Measurements from ENCODE around the gene ZC3H11A. TPM values are rescaled to one million over a fixed set of nuclear protein-coding genes. Genes with fewer than 3 reads are reported as not detected.

Gene ZC3H11A
- total RNA-seq, 4 donors from 2014 or later: 55.5 to 97.8 (median 72.8) TPM

DNA sequence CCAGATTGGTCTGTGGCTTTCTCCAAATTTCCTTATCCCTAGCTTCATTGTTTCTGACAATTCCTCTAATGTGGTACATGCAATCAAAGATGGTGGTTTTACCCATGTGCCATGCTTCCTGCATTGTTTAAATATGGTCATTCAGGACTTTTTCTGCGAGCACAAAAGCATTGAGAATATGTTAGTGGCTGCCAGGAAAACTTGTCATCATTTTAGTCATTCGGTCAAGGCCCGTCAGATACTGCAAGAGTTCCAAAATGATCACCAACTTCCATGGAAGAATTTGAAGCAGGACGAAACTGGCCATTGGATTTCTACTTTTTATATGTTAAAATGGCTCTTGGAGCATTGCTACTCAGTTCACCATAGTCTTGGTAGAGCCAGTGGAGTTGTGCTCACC, 3.7 kb downstream of the ZC3H11A start:
- Histone ChIP-seq H3K4me1 (peaks cover 33 to 76% (median 38%) of the 10 kb centered on the region in 3 donors), H3K27ac (no peak overlapping the region), H3K27me3 (no peaks in the 10 kb centered on the region), H3K9me3 (no peaks in the 10 kb centered on the region), H3K36me3 (peaks cover 0 to 48% (median 7%) of the 10 kb centered on the region in 3 donors), H3K4me3 (no peak overlapping the region)
- DNase-seq: no peak
- 53 to 71% methylated on average over 4 of the region's 4 CpGs for WGBS, 2 donors
- intact Hi-C loops (cut with DNase I): loop anchor here (10.0 kb wide), 1 partner anchor 174 kb away; the partner anchor contains the start of gene ATP2B4
- no peak for TF ChIP-seq POLR2A (IDR thresholded peaks at IDR 0.05)
- TF ChIP-seq, protein P1, sequence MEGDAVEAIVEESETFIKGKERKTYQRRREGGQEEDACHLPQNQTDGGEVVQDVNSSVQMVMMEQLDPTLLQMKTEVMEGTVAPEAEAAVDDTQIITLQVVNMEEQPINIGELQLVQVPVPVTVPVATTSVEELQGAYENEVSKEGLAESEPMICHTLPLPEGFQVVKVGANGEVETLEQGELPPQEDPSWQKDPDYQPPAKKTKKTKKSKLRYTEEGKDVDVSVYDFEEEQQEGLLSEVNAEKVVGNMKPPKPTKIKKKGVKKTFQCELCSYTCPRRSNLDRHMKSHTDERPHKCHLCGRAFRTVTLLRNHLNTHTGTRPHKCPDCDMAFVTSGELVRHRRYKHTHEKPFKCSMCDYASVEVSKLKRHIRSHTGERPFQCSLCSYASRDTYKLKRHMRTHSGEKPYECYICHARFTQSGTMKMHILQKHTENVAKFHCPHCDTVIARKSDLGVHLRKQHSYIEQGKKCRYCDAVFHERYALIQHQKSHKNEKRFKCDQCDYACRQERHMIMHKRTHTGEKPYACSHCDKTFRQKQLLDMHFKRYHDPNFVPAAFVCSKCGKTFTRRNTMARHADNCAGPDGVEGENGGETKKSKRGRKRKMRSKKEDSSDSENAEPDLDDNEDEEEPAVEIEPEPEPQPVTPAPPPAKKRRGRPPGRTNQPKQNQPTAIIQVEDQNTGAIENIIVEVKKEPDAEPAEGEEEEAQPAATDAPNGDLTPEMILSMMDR (IDR thresholded peaks at IDR 0.05): no peak

DNA sequence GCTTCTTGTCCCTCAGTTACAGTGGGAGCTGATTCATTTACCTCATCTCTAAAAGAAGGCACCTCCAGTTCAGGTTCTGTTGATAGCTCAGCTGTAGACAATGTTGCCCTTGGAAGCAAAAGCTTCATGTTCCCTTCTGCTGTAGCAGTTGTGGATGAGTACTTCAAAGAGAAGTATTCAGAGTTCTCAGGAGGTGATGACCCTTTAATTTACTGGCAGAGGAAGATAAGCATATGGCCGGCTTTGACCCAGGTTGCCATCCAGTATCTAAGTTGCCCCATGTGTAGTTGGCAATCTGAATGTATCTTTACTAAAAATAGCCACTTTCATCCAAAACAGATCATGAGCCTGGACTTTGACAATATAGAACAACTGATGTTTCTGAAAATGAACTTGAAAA, 4.5 kb downstream of the ZC3H11A start:
- intact Hi-C loops (cut with DNase I): loop anchor here (10.0 kb wide), 1 partner anchor 175 kb away; the partner anchor contains the start of gene ATP2B4
- H3K27ac ChIP-seq: no peak overlapping the region
- TF ChIP-seq, protein P1 (IDR thresholded peaks at IDR 0.05): no peak
- no peak for TF ChIP-seq POLR2A (IDR thresholded peaks at IDR 0.05)
- H3K4me1 ChIP-seq: peaks cover 31 to 71% (median 38%) of the 10 kb centered on the region in 3 donors
- DNase-seq: no peak
- 33 to 62% methylated on average over 1 of the region's 1 CpG for WGBS, 2 donors
- no peaks in the 10 kb centered on the region for H3K27me3 ChIP-seq
- H3K9me3 ChIP-seq: no peaks in the 10 kb centered on the region
- H3K36me3 ChIP-seq: peaks cover 0 to 56% (median 7%) of the 10 kb centered on the region in 3 donors
- no peak overlapping the region for H3K4me3 ChIP-seq

DNA sequence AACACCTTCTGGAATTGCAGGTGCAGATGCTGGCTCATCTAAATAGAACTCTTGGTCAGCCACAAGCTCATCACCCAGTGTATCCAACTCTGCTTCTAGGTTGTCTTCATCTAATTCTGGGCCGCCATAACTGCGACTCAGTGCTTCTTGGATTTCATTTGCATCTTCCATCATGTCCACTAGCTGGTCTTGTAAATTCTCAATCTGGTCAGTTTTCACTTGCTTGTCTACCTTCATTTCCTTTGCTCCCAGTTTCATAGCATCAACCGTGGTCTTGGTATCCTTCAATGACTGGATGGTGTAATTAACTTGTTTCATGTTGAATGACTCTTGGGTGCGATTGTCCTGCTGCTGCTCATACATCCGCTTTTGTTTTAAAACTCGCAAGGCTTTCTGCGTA, 10.3 kb downstream of the ZC3H11A start:
- Histone ChIP-seq H3K27ac (no peak overlapping the region), H3K27me3 (no peaks in the 10 kb centered on the region), H3K4me1 (peaks cover 0 to 35% (median 7%) of the 10 kb centered on the region in 3 donors), H3K9me3 (no peaks in the 10 kb centered on the region), H3K36me3 (peaks cover 0 to 79% (median 14%) of the 10 kb centered on the region in 3 donors), H3K4me3 (no peak overlapping the region)
- intact Hi-C loops (cut with DNase I): no loop called here
- DNase-seq: no peak
- WGBS, 2 donors: 96 to 99% methylated on average over 7 of the region's 7 CpGs
- TF ChIP-seq, protein P1 (IDR thresholded peaks at IDR 0.05): no peak
- no peak for TF ChIP-seq POLR2A (IDR thresholded peaks at IDR 0.05)

DNA sequence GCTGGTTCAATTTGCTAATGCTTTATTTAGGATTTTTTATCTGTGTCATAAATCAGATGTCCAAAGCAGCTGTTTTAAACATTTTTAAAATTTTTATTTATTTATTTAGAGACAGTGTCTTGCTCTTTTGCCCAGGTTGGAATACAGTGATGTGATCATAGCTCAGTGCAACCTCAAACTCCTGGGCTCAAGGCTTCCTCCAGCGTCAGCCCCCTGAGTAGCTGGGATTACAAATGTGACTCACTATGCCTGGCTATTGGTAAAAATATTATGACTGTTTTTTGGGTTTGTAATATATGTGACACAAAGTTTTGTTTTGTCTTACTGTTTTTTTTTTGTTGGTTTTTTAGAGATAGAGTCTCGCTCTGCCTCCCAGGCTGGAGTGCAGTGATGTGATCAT, 11.8 kb downstream of the ZC3H11A start:
- H3K27ac ChIP-seq: no peak overlapping the region
- peaks cover 0 to 88% (median 14%) of the 10 kb centered on the region in 3 donors for H3K36me3 ChIP-seq
- 63 to 68% methylated on average over 2 of the region's 2 CpGs for WGBS, 2 donors
- no peak overlapping the region for H3K4me3 ChIP-seq
- H3K4me1 ChIP-seq: peaks cover 0 to 29% (median under 1%) of the 10 kb centered on the region in 3 donors
- no peaks in the 10 kb centered on the region for H3K9me3 ChIP-seq
- no peak for DNase-seq
- no peaks in the 10 kb centered on the region for H3K27me3 ChIP-seq
- intact Hi-C loops (cut with DNase I): no loop called here
- TF ChIP-seq, protein P1 (IDR thresholded peaks at IDR 0.05): no peak
- no peak for TF ChIP-seq POLR2A (IDR thresholded peaks at IDR 0.05)

DNA sequence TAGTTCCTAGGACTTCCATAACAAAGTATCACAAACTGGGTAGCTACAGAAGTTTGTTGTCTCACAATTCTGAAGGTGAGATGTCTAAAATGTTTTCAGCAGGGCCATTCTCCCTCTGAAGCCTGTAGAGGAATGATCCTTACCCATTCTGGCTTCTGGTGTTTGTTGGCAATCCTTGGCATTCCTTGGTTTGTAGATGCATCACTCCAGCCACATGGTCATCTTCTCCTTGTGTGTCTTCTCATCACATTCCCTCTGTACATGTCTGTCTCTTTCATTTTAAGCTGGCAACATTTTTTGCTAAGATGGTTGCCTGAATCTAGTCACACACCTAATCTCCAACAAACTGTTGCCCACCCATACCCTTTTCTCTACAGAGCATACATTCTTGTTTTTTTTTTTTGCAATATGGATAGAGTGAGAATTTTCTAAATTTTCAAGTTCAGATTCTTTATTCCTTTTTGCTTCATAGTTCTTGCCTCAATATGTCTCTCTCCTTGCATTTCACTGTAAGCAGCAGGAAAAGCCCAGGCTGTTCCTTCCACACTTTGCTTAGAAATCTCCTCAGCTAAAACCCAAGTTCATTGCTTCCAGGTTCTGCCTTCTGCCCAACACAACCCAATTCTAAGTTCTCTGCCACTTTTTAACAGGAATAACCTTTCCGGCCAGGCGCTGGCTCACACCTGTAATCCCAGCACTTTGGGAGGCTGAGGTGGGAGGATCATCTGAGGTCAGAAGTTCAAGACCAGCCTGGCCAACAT, 18.3 kb downstream of the ZC3H11A start:
- 90 to 94% methylated on average over 2 of the region's 2 CpGs for WGBS, 2 donors
- intact Hi-C loops (cut with DNase I): no loop called here
- Histone ChIP-seq H3K27ac (no peak overlapping the region), H3K27me3 (no peaks in the 10 kb centered on the region), H3K9me3 (no peaks in the 10 kb centered on the region), H3K4me1 (peaks cover 0 to 9% (median 0%) of the 10 kb centered on the region in 3 donors), H3K36me3 (peaks cover 0 to 94% (median 16%) of the 10 kb centered on the region in 3 donors), H3K4me3 (no peak overlapping the region)
- no peak for DNase-seq
- no peak for TF ChIP-seq POLR2A (IDR thresholded peaks at IDR 0.05)
- TF ChIP-seq, protein P1 (IDR thresholded peaks at IDR 0.05): no peak
